Measurements from ENCODE around the gene CXCL13.
A peak's percentile ranks its signal among the peaks of the same experiment; 100 is the strongest.
"Not testable (repeated sequence)": the region's sequence is repeated elsewhere in the genome, so short reads cannot be mapped to it uniquely, and the experiment has no call there.

CXCL13 gene

GRCh38 chr4:77613267-77613666 lies 7.6 kb downstream of the CXCL13 start:
- no peak for DNase-seq

DNA sequence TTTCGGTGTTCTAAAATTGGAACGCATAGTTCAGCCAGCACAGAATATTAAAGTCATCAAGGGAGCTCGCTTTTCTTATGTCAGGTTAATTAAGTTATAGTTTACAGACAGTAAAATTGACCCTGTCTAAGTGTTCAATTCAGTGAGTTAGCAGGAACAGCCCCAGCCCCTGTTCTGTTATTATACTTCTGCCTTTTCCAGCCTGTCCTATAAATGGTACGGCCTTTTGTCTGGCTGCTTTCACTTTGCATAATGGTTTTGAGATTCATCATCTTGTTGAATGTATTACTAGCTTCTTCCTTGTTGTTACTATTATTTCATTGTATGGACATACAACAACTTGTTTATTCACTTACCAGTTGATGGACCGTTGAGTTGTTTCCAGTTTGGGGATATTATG lies 9.5 kb downstream of the CXCL13 start:
- DNase-seq: no peak

DNA sequence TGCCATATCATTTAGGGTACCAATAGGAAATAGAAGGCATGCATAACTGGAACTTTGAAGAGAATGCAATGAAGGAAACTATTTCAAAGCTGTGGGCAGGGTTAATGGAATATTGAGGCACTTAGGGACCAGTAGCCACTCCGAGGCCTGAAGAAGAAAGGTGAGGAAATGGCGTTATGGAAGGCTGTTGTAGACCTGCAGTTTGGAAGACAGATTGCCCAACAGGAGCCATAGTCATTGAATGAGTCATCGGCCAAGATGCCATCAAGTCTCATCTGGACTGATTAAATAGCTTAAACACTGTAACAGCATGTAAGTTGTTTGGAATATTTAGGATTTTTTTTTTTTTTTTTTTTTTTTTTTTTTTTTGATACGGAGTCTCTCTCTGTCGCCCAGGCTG lies 11.6 kb downstream of the CXCL13 start:
- no peak for DNase-seq

GRCh38 chr4:77618383-77619241 lies 13.0 kb downstream of the CXCL13 start:
- DNase-seq: peak; percentile 73 to 74

DNA sequence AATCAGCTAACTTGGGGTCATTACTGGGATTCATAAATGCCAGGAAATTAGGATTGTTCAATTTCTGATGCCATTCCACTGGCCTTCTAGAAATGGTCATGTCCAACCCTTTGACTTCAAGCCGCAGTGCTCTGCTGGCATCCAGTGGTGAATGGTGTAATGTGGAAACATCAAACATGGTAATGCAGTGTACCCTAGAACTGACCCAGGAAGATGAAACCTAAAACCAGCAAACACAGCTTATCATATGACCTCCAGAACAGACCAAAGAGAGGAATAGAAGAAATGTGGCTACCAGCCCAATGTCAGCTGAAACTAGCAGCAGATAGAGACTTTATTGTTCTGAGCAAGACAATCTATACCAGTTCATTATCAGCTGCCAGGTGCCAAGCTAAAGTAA lies 13.8 kb downstream of the CXCL13 start:
- DNase-seq: no peak

DNA sequence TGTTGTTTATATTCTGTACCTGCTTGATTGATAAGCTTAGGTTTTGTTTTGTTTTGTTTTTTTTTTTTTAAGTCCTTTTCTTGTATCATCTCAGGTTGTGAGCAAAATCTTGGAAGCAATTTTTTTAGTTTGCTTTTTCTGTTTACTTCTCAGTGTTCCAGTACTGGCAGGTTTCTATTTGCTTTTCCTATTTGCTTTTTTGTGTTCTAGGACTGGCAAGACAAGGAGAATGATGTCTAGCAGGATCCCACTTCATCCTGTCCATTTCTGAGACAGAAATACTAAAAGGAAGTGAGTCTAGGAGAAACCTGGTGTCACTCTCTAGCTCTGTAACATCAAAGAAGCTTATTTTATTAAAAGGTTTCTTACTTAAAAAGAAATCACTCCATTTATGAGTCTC lies 15.6 kb downstream of the CXCL13 start:
- DNase-seq: no peak

GRCh38 chr4:77623091-77623490 lies 17.5 kb downstream of the CXCL13 start:
- DNase-seq: no peak

- no peak for DNase-seq
These were observed 18.6 kb downstream of the CXCL13 start for GRCh38 chr4:77624213-77624612.

DNA sequence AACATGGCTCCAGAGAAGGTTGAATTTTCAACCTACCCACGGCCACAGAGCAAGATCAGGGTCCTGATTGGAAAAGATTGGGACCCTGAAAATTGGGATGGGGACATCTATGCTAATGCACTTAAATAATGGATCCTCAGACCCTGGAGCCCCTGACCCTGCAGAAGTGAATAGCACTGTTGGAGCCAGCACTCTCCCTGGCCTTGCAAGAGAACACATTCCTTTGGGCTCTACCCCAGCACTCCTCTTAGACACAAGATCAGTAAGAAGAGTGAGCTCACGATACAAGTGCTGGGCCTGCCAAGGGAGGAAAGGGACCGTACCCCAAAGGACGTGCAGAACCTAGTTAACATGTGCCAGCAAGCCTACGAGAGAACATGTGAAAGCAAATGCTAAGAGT lies 19.9 kb downstream of the CXCL13 start:
- no peak for DNase-seq

DNA sequence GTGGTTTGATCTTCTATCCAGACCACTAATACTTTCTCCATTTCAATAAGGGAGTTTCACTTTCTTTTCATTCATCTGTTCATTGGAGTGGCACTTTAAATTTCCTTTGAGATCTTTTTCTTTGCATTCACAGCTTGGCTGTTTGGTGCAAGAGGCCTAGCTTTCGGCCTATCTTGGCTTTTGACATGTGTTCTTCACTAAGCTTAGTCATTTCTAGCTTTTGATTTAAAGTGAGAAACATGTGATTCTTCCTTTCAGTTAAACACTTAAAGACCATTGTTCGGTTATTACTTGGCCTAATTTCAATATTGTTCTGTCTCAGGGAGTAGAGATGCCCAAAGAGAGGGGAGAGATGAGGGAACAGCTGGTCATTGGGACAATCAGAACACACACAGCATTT lies 24.3 kb downstream of the CXCL13 start:
- DNase-seq: no peak

GRCh38 chr4:77631276-77631675 lies 25.7 kb downstream of the CXCL13 start:
- DNase-seq: no peak

GRCh38 chr4:77634132-77634785 lies 28.6 kb downstream of the CXCL13 start:
- DNase-seq: no peak

DNA sequence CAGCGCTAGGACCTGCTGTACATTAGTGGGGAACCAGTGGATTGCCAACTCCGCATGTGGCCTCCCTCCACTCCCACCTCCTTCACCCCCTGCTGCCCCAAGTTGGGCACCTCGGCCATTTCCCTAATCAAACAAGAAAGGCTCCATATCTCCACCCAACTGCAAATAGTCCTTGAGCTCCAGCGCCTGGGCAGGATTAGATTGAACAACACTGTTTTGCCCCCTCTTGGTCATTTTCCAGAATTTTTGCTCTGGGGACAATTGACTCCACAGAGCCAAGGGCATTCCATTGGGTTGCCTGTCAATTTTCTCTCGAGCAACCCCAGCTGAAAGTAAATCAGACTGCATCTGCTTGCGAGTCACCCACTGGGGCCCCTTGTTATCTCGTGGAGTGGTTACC lies 29.6 kb downstream of the CXCL13 start:
- no peak for DNase-seq

DNA sequence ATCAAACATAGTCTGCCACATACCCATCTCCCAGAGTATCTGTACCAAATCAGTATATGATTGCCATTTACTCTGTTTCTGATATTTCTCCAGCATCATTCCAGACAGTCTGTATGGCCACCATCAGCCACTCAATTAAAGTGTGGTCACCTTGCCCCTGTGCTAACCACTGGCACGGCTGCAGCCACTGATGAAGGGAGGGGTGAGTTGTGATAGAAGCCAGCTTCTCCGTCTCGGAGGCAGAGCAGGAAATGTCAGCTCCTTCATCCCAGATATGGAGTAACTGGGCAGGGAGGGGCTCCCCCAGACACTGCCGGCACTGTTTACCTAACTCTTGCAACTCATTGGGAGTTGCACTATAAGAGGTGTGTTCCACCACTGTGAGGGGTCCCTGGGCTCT lies 30.3 kb downstream of the CXCL13 start:
- no peak for DNase-seq

DNA sequence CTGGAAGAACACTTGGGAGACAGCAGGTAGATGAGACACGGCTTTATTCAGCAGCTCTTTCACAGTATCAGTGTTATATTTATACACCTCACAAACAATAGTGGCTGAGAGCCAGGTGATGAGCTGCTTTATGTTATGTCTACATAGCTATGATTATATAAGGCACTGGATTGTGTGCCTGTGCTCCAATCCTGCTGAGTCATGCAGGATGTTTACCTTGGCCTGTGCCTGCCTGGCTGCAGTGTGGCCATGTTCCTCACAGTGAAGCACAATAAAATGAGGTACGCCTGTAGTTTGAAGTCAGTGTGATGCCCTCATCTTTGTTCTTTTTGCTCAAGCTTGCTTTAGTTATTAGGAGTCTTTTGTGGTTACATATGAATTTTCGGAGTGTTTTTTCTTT lies 31.3 kb downstream of the CXCL13 start:
- DNase-seq: no peak

DNA sequence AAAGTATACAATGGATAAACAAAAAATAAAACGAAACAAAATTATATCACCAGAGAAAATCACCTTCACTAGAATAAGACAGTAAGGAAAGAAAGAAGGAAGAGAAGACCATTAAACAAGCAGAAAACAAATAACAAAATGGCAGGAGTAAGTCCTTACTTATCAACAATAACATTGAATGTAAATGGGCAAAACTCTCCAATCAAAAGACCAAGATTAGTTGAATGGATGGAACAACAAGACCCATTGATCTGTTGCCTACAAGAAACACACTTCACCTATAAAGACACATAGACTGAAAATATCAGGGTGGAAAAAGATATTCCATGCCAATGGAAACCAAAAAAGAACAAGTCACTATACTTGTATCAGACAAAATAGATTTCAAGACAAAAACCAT lies 38.4 kb downstream of the CXCL13 start:
- DNase-seq: not testable (repeated sequence)

GRCh38 chr4:77650787-77651186 lies 45.2 kb downstream of the CXCL13 start:
- no peak for DNase-seq

DNA sequence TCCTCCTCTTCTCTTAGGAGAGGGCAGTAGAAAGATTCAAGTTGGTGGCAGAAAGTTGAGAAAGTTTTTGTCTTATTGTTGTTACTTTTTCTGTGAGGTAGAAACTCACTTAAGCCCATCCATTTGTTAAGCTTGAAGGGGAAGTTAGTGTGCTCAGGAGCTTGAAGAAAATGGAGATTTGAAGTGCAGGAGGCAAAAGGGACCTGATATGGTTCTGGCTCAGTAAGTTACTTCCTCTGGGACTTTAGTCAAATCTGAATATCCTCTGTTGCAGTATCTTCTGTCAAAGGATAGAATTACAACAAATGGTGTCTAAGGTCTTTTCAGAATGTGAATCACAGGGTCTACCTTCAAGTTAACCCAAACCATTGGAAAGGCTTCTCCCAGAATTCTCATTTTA lies 46.2 kb downstream of the CXCL13 start:
- DNase-seq: no peak

- DNase-seq: no peak
These were observed 46.7 kb downstream of the CXCL13 start for GRCh38 chr4:77652237-77652897.

DNA sequence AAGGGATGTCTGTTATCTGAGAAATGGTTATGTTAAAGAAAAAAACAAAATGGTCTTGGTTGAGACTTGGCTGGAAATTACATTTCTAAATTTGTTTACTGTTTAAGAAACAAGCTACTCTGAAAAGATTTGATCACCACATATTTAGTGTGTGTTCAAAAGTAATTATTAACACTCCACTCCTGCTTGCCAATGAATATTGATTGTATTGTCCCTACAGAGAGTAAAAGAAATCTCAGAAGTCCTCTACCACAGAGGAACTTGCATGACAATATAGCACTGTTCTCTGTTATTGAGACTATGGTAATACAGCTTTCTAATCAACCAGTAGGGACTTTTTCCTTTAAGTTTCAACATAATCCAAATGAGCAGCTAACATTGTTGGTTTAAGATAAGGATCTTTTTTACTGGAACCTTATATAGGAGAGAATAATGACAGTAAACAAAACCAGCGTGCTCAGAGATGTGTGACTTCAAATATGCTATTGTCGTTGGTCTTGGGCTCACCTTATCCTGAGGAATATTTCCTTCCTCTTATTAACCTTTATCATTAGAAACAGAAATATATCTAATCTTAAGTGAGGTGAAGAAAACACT lies 47.6 kb downstream of the CXCL13 start:
- DNase-seq: no peak

DNA sequence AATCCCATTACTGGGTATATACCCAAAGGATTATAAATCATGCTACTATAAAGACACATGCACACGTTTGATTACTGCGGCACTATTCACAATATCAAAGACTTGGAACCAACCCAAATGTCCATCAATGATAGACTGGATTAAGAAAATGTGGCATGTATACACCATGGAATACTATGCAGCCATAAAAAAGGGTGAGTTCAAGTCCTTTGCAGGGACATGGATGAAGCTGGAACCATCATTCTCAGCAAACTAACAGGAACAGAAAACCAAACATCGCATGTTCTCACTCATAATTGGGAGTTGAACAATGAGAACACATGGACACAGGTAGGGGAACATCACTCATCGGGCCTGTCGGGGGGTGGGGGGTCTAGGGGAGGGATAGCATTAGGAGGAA lies 54.7 kb downstream of the CXCL13 start:
- DNase-seq: not testable (repeated sequence)

Measured in activated T-cell treated with anti-CD3 and anti-CD28 coated beads, Interleukin-2, amount 50 U/mL, for 48 hours (primary cell).